ENCODE results near the gene RAD54L.

Gene RAD54L

GRCh38 chr1:46220808-46221207 is 26.8 kb upstream of the RAD54L start:
- no peak for TF ChIP-seq GATA3 (IDR thresholded peaks at IDR 0.05; ENCODE audit: low read depth, low read length)
- no peak for TF ChIP-seq GATA2 (IDR thresholded peaks at IDR 0.05; ENCODE audit: low read depth, low read length)

- TF ChIP-seq GATA2 (IDR thresholded peaks at IDR 0.05; ENCODE audit: low read depth, low read length) = no peak
- no peak for TF ChIP-seq GATA3 (IDR thresholded peaks at IDR 0.05; ENCODE audit: low read depth, low read length)
Observed at GRCh38 chr1:46221749-46222148, 25.8 kb upstream of the RAD54L start.

- TF ChIP-seq GATA2 (IDR thresholded peaks at IDR 0.05; ENCODE audit: low read depth, low read length) = no peak
- TF ChIP-seq GATA3 (IDR thresholded peaks at IDR 0.05; ENCODE audit: low read depth, low read length) = no peak
Observed at GRCh38 chr1:46223472-46223943, 24.1 kb upstream of the RAD54L start.

GRCh38 chr1:46224966-46225365 is 22.6 kb upstream of the RAD54L start:
- TF ChIP-seq GATA2 (IDR thresholded peaks at IDR 0.05; ENCODE audit: low read depth, low read length) (no peak), GATA3 (IDR thresholded peaks at IDR 0.05; ENCODE audit: low read depth, low read length) (no peak)

GRCh38 chr1:46236882-46237281 is 10.7 kb upstream of the RAD54L start:
- TF ChIP-seq GATA2 (IDR thresholded peaks at IDR 0.05; ENCODE audit: low read depth, low read length) (no peak), GATA3 (IDR thresholded peaks at IDR 0.05; ENCODE audit: low read depth, low read length) (no peak)

GRCh38 chr1:46242918-46243317 is 4.6 kb upstream of the RAD54L start:
- TF ChIP-seq GATA2 (IDR thresholded peaks at IDR 0.05; ENCODE audit: low read depth, low read length) (no peak), GATA3 (IDR thresholded peaks at IDR 0.05; ENCODE audit: low read depth, low read length) (no peak)

GRCh38 chr1:46244656-46245371 is 2.7 kb upstream of the RAD54L start:
- no peak for TF ChIP-seq GATA3 (IDR thresholded peaks at IDR 0.05; ENCODE audit: low read depth, low read length)

GRCh38 chr1:46246548-46247435 is 771 bp upstream of the RAD54L start:
- TF ChIP-seq GATA2 (IDR thresholded peaks at IDR 0.05; ENCODE audit: low read depth, low read length) (no peak), GATA3 (IDR thresholded peaks at IDR 0.05; ENCODE audit: low read depth, low read length) (no peak)

- TF ChIP-seq GATA3 (IDR thresholded peaks at IDR 0.05; ENCODE audit: low read depth, low read length) (no peak), GATA2 (IDR thresholded peaks at IDR 0.05; ENCODE audit: low read depth, low read length) (no peak)
Observed at GRCh38 chr1:46248122-46248920, 758 bp downstream of the RAD54L start.

- no peak for TF ChIP-seq GATA3 (IDR thresholded peaks at IDR 0.05; ENCODE audit: low read depth, low read length)
- TF ChIP-seq GATA2 (IDR thresholded peaks at IDR 0.05; ENCODE audit: low read depth, low read length) = no peak
Observed at GRCh38 chr1:46254668-46255067, 7.1 kb downstream of the RAD54L start.

- no peak for TF ChIP-seq GATA2 (IDR thresholded peaks at IDR 0.05; ENCODE audit: low read depth, low read length)
- TF ChIP-seq GATA3 (IDR thresholded peaks at IDR 0.05; ENCODE audit: low read depth, low read length) = no peak
Observed at GRCh38 chr1:46256523-46256922, 9.0 kb downstream of the RAD54L start.

- TF ChIP-seq GATA2 (IDR thresholded peaks at IDR 0.05; ENCODE audit: low read depth, low read length) (no peak), GATA3 (IDR thresholded peaks at IDR 0.05; ENCODE audit: low read depth, low read length) (no peak)
Observed at GRCh38 chr1:46262508-46262907, 14.9 kb downstream of the RAD54L start.

- TF ChIP-seq GATA2 (IDR thresholded peaks at IDR 0.05; ENCODE audit: low read depth, low read length) = no peak
- no peak for TF ChIP-seq GATA3 (IDR thresholded peaks at IDR 0.05; ENCODE audit: low read depth, low read length)
Observed at GRCh38 chr1:46263146-46263545, 15.6 kb downstream of the RAD54L start.

- TF ChIP-seq GATA3 (IDR thresholded peaks at IDR 0.05; ENCODE audit: low read depth, low read length) (no peak), GATA2 (IDR thresholded peaks at IDR 0.05; ENCODE audit: low read depth, low read length) (no peak)
Observed at GRCh38 chr1:46268578-46268977, 21.0 kb downstream of the RAD54L start.
